GM10266 (cell line): ENCODE measurements around the gene CLEC2L.

Experiments used
- DNase-seq: peaks from one replicate; pipeline ENCODE4 v3.0.0; 2012; ENCODE audit errors: extremely low spot score
- CTCF ChIP-seq: IDR thresholded peaks from 2 replicates; pipeline ENCODE4 v1.5.1; 2012; ENCODE audit warnings: mild to moderate bottlenecking, low read depth; ENCODE audit not compliant: control insufficient read depth, insufficient read depth; ENCODE audit errors: missing control alignments

The CLEC2L gene

GRCh38 chr7:139566736-139567646 lies 43.5 kb downstream of the CLEC2L start:
- no peak for TF ChIP-seq CTCF
- DNase-seq = no peak

- no peak for TF ChIP-seq CTCF
- no peak for DNase-seq
These were observed 44.3 kb downstream of the CLEC2L start for GRCh38 chr7:139567647-139568345.

- no peak for TF ChIP-seq CTCF
- DNase-seq = no peak
These were observed 44.8 kb downstream of the CLEC2L start for GRCh38 chr7:139568346-139568675.

DNA sequence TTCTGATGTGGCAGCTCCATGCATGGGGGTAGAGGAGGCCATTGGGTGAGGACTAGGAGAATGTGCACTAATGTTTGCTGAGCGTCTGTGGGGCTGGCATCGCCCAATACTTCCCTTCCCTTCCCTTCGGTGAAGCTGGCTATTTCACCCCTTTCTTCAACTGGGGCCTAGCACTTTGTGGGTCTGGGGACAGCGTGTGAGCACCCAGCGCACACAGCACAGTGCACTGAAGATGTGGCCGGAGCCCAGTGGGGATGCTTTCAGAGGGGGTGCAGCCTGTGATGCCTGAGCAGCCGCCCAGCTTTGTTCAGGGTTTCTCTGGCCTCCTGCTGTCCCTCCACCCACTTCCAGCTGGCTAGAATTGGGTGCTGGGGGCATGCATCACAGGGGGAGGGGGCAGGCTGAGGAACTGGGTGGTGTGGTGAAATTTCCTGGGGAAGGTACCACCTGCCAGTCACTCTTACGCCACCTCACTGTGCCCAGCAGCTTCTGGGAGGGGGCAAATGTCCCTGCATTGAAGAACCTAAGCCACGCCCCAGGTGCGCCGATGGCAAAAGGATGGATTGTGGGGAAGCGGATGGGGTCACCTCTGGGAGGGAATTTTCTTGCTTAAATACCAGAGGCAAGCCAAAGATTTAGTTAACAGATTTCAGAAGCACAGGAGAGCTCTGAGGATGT lies 45.5 kb downstream of the CLEC2L start:
- DNase-seq = no peak
- no peak for TF ChIP-seq CTCF

DNA sequence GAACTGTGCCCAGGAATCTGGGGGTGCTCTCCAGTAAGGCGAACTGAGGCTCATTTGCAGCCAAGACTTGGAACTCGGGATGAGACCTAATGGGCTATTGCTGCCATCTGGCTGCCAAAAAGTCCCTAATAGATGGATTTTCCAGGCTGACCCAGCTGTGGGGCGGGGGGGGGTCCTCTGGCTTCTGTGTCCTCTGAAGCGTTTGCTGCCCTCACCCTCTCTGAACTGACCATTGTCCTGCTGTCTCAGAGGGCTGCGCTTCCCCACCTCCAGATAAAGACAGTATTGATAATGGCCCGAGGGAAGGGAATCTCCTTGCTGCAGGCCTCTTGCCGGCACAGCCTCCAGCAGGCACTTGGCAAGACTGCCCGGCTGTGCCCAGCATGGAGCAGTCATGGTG lies 46.6 kb downstream of the CLEC2L start:
- TF ChIP-seq CTCF = no peak
- no peak for DNase-seq

DNA sequence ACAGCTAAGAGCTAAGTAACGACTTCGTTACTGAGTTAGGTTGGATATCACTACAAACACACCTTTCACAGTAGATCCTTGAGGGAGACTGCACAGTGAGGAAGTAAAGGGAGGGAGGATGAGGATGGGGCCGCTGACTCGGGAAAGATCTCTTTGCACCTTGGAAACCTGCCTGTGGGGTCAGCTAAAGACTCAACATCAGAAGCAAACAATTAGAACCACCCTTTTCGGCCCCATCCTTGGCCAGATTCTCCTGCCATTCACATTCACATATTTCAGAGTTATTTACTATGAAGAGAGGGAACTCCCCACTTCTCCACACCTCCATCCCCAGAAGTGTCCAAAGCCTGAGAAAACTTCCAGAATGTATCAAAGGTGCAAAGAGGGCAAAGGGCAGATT lies 47.1 kb downstream of the CLEC2L start:
- TF ChIP-seq CTCF = no peak
- DNase-seq = no peak

GRCh38 chr7:139571190-139571589 lies 47.7 kb downstream of the CLEC2L start:
- DNase-seq = no peak

More at GRCh38 chr7:139571190-139571589, 47.7 kb downstream of the CLEC2L start:
- no peak for TF ChIP-seq CTCF
